Bronchial epithelial cell (primary cell): Measurements from ENCODE around the gene PDE6A. TPM values are rescaled to one million over a fixed set of nuclear protein-coding genes. Genes with fewer than 3 reads are reported as not detected.

Experiments used
- DNase-seq: peaks from one replicate; pipeline ENCODE4 v3.0.0-alpha.2; 2010; ENCODE audit warnings: low read depth
- FAIRE-seq: peaks from 2 replicates; lab custom pipeline; 2011; peaks lifted over from hg19 to GRCh38; lab: Jason Lieb, UNC
- H3K27me3 ChIP-seq: 2 replicates; pipeline ENCODE4 v1.5.1; 2011; ENCODE audit warnings: low read length; ENCODE audit not compliant: control insufficient read depth, insufficient read depth
- H3K36me3 ChIP-seq: 2 replicates; pipeline ENCODE4 v1.5.1; 2011; ENCODE audit warnings: low read length; ENCODE audit not compliant: control insufficient read depth, insufficient read depth
- H3K4me3 ChIP-seq: 2 replicates; pipeline ENCODE4 v1.5.1; 2011; ENCODE audit warnings: mild to moderate bottlenecking, low read depth, low read length, control low read depth
- total RNA-seq: library from RNA; depleted of rRNA; stranded (reverse); fragments of >200 nt; gene quantifications from 2 replicates; pipeline ENCODE4 v1.2.1, GENCODE V29; 2014
- TF ChIP-seq, protein P1 (sequence below): IDR thresholded peaks from 2 replicates; pipeline ENCODE4 v1.5.1; 2011; ENCODE audit warnings: mild to moderate bottlenecking, moderate library complexity, low read length, control low read depth, inconsistent platforms; ENCODE audit not compliant: insufficient read depth, severe bottlenecking

The PDE6A gene
- total RNA-seq, 1 donor from 2014 or later = not detected

DNA sequence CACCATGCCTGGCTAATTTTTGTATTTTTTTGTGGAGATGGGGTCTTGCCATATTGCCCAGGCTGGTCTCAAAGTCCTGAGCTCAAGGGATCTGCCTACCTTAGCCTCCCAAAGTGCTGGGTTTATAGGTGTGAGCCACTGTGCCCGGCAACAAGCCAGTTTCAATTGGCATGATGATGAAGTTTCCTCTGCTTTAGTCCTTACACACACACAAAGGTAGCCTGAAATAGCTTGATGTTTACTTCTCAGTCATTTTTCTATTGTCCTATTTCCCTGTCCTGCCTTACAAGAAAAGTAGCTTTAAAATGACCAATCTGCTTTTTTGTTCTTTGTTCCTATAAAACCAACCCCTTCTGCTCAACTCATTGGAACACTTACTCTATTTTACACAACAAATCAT is 33.6 kb downstream of the PDE6A start:
- no peak overlapping the region for H3K4me3 ChIP-seq
- H3K36me3 ChIP-seq = no peaks in the 10 kb centered on the region
- FAIRE-seq (no peak), DNase-seq (no peak)
- H3K27me3 ChIP-seq = no peaks in the 10 kb centered on the region
- TF ChIP-seq, protein P1, sequence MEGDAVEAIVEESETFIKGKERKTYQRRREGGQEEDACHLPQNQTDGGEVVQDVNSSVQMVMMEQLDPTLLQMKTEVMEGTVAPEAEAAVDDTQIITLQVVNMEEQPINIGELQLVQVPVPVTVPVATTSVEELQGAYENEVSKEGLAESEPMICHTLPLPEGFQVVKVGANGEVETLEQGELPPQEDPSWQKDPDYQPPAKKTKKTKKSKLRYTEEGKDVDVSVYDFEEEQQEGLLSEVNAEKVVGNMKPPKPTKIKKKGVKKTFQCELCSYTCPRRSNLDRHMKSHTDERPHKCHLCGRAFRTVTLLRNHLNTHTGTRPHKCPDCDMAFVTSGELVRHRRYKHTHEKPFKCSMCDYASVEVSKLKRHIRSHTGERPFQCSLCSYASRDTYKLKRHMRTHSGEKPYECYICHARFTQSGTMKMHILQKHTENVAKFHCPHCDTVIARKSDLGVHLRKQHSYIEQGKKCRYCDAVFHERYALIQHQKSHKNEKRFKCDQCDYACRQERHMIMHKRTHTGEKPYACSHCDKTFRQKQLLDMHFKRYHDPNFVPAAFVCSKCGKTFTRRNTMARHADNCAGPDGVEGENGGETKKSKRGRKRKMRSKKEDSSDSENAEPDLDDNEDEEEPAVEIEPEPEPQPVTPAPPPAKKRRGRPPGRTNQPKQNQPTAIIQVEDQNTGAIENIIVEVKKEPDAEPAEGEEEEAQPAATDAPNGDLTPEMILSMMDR = no peak

DNA sequence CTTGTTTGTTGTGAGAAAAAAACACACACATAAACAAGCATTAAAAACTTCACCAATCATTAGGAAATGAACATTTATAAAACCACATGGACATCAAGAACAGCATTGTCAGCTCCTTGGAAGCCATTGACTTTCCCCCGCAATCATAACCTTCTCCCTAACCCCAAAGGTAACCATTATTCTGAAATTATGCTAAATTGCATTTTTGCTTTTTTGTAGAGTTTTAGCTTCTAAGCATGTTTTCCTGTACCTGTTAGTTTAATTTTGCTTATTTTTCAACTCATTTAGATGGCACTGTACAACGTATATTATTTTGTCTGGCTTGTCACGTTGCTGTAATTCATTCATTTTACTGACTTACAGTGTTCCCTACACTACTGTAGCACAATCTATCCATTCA is 36.8 kb downstream of the PDE6A start:
- DNase-seq = no peak
- TF ChIP-seq, protein P1 = no peak
- H3K4me3 ChIP-seq = no peak overlapping the region
- no peaks in the 10 kb centered on the region for H3K36me3 ChIP-seq
- FAIRE-seq = no peak
- H3K27me3 ChIP-seq = no peaks in the 10 kb centered on the region

DNA sequence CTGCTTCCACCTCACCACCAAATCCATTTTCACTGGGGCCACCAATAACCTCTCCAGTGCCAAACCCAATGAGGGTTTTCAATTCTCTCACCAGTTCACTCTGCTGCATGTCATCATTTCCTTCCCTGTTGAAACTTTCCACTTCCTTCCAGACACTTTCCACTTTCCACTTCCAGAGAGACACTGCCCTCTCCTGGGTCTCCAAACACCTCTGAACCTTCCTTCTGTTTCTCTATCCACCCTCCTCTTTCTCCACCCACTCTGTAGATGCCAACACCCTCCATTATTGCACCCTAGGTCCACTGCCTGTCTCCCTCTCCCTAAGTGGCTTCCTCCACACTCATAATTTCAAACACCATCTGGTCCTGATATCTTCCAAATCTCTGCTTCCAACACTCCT is 39.6 kb downstream of the PDE6A start:
- DNase-seq (no peak), FAIRE-seq (no peak)
- Histone ChIP-seq H3K4me3 (no peak overlapping the region), H3K36me3 (no peaks in the 10 kb centered on the region), H3K27me3 (no peaks in the 10 kb centered on the region)
- TF ChIP-seq, protein P1 = no peak

DNA sequence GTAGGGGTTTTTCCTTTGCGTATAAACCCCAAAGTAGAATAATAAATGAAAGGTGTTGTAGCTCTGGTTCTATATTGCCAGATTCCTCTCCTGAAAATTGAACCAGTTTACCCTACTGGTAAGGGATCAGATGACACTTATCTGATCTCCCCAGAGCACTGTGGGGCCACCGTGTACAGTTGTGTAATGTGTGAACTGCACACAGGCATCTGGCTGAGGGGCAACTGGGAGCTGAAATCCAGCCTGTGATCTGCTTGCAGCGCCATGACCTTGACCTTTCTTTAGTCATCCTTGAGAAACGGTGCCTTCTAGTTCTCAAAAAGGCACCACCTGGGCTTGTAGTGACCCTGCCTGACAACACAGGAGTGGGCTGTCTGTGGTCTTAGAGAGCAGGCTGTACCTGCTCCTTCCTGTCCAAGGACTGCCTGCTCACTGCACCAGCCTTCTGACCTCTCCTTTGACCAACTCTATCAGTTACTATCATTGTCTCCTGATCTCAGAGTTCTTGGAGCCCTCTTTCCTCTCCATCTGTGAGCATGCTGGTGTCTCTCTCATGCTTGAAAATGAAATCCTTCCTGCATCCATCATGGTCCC is 40.2 kb downstream of the PDE6A start:
- no peak for DNase-seq
- Histone ChIP-seq H3K4me3 (no peak overlapping the region), H3K36me3 (no peaks in the 10 kb centered on the region), H3K27me3 (no peaks in the 10 kb centered on the region)
- TF ChIP-seq, protein P1 = no peak
- FAIRE-seq = peak; percentile 28

DNA sequence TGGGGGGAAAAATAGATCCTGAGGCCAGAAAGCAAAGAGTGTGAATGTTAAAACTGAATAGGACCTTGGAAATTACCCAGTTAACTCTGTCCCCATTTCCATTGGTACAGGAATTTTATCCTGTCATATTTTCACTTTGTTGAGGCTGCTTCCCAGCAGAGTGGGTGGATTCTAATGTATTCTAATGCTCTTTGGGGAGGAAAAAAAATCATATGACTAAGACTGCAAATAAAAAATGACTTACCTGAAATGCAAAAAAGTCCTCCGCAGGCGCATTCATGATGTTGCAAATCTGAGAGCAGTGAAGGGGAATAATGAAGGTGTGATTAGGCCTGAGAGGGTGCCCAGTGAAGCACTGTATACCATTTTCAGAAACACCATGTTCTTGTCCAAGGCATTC is 41.2 kb downstream of the PDE6A start:
- no peaks in the 10 kb centered on the region for H3K27me3 ChIP-seq
- H3K4me3 ChIP-seq = no peak overlapping the region
- no peak for FAIRE-seq
- no peaks in the 10 kb centered on the region for H3K36me3 ChIP-seq
- no peak for DNase-seq
- TF ChIP-seq, protein P1 = no peak

DNA sequence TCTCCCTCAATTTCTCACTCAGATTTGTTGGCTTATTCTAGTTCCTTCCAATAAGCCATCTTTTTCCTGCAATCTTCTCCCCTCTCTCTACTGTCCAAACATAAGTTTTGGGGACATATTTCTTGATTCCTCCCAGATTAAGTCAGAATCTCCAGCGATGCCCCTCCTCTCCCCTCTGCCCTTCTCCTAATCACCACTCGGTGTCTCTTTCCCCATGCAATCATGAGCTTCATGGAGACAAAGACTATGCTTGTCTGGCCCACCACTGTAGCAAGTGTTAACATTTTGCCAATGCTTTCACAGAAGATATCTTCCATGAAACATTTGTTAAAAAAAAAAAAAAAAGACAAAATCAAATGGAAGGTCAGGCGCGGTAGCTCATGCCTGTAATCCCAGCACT is 42.4 kb downstream of the PDE6A start:
- H3K4me3 ChIP-seq = no peak overlapping the region
- DNase-seq (no peak), FAIRE-seq (no peak)
- no peaks in the 10 kb centered on the region for H3K27me3 ChIP-seq
- TF ChIP-seq, protein P1 = no peak
- H3K36me3 ChIP-seq = no peaks in the 10 kb centered on the region
